ENCODE data around the gene CCL4L2.
"Not testable (repeated sequence)": the region's sequence is repeated elsewhere in the genome, so short reads cannot be mapped to it uniquely, and the experiment has no call there.

The CCL4L2 gene

DNA sequence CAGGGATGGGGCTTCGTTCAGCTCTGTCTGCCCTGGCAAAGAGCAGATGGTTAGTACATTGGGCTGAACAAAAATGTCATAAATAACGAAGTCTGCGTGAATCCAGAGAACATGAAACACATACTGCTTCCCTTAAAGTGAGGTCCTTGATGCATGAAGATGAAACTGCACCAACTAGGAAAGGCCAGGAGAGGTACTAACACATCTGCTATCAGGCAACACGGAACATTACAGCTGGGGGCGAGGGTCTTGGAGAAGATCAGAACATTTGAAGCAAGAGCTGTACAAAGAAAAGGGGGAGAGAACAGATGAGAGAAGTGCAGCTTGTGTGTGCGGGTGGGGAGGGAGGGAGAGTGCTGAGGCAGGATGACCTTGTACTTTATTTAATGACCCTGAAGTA is 3.5 kb upstream of the CCL4L2 start:
- ATAC-seq, DNase-seq, H3K9me3 Mint-ChIP-seq, H3K4me3 Mint-ChIP-seq, H3K27ac Mint-ChIP-seq: not testable (repeated sequence)
- peaks cover 46% of the 10 kb centered on the region for H3K27me3 Mint-ChIP-seq
- peaks cover 26% of the 10 kb centered on the region for H3K4me1 Mint-ChIP-seq

DNA sequence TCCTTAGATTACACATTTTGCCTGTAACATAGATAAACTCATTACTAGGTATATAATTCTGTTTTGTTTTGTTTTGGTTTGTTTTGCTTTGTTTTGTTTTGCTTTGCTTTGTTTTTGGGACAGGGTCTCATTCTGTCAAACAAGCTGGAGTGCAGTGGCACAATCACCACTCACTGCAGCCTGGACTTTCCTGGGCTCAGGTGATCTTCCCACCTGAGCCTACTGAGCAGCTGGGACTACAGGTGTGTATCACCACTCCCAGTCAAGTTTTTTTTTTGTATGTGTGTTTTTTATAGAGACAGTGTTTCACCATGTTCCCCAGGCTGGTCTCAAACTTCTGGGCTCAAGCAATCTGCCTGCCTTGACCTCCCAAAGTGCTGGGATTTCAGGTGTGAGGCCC is 1.3 kb upstream of the CCL4L2 start:
- Mint-ChIP-seq H3K9me3 (no peaks in the 10 kb centered on the region), H3K4me3 (no peak overlapping the region), H3K4me1 (peaks cover 18% of the 10 kb centered on the region), H3K27ac (no peak overlapping the region), H3K27me3 (peaks cover 48% of the 10 kb centered on the region)
- no peak for ATAC-seq
- DNase-seq = no peak

DNA sequence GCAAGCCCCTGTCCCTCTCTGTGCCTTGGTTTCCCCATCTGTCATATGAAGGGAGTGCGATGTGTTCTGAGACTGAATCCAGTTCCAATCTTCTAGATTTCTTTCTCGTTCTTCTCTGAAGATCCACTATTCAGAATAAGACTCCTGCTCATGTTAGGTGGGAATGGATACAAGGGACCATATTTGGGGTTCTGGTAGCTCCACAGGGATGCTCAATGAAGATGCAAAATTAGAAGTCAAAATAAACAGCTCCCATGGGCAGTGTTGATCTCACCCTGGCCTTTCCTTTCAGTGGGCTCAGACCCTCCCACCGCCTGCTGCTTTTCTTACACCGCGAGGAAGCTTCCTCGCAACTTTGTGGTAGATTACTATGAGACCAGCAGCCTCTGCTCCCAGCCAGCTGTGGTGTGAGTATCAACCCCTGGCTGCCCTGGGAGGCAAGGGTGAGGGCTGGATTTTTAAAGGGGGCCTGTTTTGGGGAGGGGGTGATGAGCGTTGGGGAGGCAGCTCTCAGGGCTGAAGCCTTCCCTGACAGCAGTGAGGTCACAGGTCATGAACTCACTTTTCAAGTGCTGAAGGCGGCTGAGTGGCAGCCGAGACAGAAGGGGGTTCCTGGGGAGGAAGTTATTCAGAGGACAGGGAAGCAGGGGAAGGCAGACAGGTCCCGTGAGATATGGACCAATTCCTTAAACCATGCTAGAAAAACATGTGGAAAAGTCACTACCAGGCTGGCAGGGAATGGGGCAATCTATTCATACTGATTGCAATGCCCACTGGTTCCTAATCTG is 815 bp downstream of the CCL4L2 start:
- Mint-ChIP-seq H3K27me3 (peaks cover 36% of the 10 kb centered on the region), H3K27ac (peak overlapping the region in 1 of 2 donors; percentile 29)
- H3K4me1 Mint-ChIP-seq, H3K9me3 Mint-ChIP-seq, ATAC-seq, H3K4me3 Mint-ChIP-seq, DNase-seq: not testable (repeated sequence)

DNA sequence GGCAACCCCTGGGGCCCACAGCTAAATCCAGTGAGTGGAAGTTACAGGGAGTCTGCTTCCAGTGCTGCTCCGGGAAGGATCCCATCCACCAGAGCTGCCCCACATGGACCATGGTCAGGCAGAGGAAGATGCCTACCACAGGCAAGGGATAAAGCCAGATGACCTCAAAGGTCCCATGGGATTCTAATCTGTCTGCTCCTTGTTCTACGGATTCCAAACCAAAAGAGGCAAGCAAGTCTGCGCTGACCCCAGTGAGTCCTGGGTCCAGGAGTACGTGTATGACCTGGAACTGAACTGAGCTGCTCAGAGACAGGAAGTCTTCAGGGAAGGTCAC is 1.4 kb downstream of the CCL4L2 start:
- Mint-ChIP-seq H3K4me3 (no peak overlapping the region), H3K27me3 (peaks cover 30% of the 10 kb centered on the region), H3K4me1 (peaks cover 7% of the 10 kb centered on the region), H3K9me3 (no peaks in the 10 kb centered on the region), H3K27ac (no peak overlapping the region)
- DNase-seq (no peak), ATAC-seq (no peak)

DNA sequence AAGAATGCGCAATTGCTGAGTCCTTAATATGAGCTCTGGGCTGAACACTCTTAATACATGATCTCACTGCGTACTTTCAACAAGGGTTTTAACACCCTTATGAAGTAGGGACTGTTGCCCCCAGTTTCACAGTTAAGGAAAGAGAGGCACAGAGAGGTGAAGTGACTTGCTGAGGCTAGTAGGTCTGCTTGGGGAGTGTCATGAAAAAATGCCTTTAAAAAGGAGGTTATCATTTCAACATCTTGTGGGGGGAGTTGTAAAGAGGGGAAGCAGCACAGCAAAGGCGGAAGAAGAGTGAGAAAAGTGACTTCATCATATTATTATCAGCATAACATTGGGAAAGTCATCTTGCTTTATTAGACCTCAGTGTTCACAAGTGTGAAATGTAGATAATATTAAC is 2.1 kb downstream of the CCL4L2 start:
- H3K4me1 Mint-ChIP-seq = peaks cover 7% of the 10 kb centered on the region
- DNase-seq (no peak), ATAC-seq (no peak)
- H3K27me3 Mint-ChIP-seq = peaks cover 28% of the 10 kb centered on the region
- H3K27ac Mint-ChIP-seq = no peak overlapping the region
- H3K9me3 Mint-ChIP-seq = peaks cover 4 to 5% of the 10 kb centered on the region in 2 donors
- H3K4me3 Mint-ChIP-seq = no peak overlapping the region

DNA sequence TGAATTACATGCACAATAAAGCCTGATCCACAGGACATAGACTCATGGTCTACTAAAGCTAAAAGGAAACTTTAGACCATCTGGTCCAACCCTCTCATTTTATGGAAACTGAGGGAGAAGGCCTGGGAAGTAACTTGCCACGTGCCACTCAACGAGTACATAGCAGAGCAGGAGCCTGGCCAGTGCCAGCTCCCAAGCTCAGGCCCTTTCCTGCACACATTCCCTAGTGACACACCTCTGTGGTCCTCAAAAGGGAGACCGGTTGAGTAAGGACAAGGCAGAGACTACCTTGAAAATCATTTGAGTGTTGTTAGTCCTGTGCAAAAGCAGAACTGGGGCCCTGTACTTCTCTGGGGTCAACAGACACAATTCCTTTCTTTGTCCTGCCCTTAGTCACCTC is 2.8 kb downstream of the CCL4L2 start:
- Mint-ChIP-seq H3K27me3 (peaks cover 34% of the 10 kb centered on the region), H3K9me3 (peaks cover 11 to 12% of the 10 kb centered on the region in 2 donors), H3K4me1 (peaks cover 7% of the 10 kb centered on the region), H3K27ac (no peak overlapping the region), H3K4me3 (no peak overlapping the region)
- no peak for DNase-seq
- ATAC-seq = no peak

DNA sequence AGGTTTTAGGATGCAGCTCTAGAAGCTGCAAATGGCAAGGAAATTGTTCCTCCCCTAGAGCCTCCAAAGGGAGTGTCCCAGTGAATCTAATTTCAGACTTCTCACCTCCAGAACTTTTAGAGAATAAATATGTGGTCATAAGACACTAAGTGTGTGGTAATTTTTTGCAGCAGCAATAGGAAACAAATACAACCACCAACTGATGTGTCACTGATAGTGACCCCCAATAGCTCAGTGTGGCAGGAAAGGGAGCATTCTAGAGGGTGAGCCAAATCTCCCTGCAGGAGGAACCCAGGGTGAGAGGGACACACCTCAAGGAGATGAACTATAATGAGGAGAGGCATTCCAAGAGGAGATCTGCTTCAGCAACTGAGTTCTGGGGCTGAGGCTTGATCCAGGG is 4.1 kb downstream of the CCL4L2 start:
- no peak overlapping the region for H3K4me3 Mint-ChIP-seq
- H3K27me3 Mint-ChIP-seq = peaks cover 31% of the 10 kb centered on the region
- peaks cover 7% of the 10 kb centered on the region for H3K4me1 Mint-ChIP-seq
- H3K9me3 Mint-ChIP-seq = peaks cover 16 to 17% of the 10 kb centered on the region in 2 donors
- DNase-seq = no peak
- no peak for ATAC-seq
- H3K27ac Mint-ChIP-seq = no peak overlapping the region

DNA sequence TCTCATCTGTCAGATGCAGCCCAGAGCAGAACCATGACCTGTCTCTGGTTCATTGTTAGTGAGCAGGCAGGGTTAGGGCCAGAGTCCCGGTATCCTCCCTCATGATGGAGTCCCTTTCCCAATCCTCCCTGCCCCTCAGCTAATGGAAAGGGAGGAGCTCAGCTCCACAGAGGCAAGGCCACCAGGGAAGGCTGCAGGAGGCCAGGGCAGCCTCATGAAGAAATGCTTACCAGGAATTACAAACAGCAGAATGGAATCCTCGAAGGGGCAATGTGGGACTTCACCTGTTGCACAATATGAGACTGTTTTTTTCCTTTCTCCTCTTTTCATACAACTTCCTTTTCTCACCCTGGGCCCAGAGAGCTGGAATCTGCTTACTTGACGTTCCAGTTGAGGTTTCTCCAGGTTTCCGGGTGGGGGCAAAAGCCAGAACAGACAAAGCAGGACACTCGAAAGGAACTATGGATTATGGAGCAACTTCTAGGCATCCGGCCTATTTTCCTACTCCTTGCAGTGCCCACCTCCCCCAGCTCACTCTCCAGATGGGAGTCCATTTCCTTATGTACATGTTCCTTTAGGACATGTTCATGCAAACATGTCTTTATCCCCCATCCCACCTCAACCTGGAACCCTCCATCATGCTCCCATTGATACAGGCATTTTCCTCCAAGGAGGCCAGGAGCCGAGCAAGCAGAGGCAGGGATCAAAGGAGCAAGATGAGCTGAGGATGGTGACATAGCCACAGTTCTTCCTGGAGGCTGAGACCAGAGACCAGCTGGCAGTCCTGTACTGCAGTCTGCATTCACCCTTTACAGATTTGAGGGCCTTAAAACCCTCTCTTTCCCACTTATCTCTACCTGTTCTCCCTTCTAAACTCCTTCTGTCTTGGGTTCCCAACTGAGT is 4.8 kb downstream of the CCL4L2 start:
- not testable (repeated sequence) for ATAC-seq, H3K27ac Mint-ChIP-seq, DNase-seq, H3K4me1 Mint-ChIP-seq, H3K4me3 Mint-ChIP-seq
- Mint-ChIP-seq H3K9me3 (peaks cover 16 to 17% of the 10 kb centered on the region in 2 donors), H3K27me3 (peaks cover 27% of the 10 kb centered on the region)

DNA sequence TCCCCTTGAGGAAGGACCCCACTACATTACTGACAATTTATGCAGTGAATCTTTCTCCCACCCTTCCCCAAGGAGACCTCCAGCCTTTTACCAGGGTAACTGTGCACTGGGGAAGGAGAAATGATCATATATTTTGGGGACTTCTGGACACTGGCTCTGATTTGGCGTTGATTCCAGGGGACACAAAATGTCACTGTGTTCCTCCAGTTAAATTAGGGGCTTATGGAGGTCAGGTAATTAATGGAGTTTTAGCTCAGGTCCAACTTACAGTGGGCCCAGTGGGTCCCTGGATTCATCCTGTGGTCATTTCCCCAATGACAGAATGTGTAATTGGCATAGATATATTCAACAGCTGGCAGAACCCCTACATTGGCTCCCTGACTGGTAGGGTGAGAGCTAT is 8.7 kb downstream of the CCL4L2 start:
- not testable (repeated sequence) for H3K27ac Mint-ChIP-seq, H3K4me1 Mint-ChIP-seq, DNase-seq, ATAC-seq, H3K4me3 Mint-ChIP-seq
- Mint-ChIP-seq H3K27me3 (peaks cover 11% of the 10 kb centered on the region), H3K9me3 (peaks cover 16 to 17% of the 10 kb centered on the region in 2 donors)

DNA sequence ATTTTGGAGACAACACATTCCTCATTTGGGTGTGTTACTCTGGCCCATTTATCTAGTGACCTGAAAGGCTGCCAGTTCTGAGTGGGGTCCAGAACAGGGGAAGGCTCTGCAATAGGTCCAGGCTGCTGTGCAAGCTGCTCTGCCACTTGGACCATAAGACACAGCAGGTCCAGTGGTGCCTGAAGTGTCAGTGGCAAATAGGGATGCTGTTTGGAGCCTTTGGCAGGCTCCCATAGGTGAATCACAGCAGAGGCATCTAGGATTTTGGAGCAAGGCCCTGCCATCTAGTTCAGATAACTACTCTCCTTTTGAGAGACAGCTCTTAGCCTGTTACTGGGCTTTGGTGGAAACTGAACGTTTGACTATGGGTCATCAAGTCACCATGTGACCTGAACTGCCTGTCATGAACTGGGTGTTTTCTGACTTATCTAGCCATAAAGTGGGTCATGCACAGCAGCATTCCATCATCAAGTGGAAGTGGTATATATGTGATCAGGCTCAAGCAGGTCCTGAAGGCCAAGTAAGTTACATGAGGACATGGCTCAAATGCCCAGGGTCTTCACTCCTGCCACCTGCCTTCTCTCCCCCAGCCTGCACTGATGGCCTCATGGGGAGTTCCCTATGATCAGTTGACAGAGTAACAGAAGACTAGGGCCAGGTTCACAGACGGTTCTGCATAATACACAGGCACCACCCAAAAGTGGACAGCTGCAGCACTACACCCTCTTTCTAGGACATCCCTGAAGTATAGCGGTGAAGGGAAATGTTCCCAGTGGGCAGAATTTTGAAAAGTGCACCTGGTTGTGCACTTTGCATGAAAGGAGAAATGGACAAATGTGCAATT is 10.1 kb downstream of the CCL4L2 start:
- ATAC-seq, H3K27me3 Mint-ChIP-seq, H3K4me3 Mint-ChIP-seq, H3K4me1 Mint-ChIP-seq, DNase-seq: not testable (repeated sequence)
- H3K27ac Mint-ChIP-seq = peak overlapping the region in 1 of 2 donors; percentile 65
- H3K9me3 Mint-ChIP-seq = peaks cover 16 to 17% of the 10 kb centered on the region in 2 donors

DNA sequence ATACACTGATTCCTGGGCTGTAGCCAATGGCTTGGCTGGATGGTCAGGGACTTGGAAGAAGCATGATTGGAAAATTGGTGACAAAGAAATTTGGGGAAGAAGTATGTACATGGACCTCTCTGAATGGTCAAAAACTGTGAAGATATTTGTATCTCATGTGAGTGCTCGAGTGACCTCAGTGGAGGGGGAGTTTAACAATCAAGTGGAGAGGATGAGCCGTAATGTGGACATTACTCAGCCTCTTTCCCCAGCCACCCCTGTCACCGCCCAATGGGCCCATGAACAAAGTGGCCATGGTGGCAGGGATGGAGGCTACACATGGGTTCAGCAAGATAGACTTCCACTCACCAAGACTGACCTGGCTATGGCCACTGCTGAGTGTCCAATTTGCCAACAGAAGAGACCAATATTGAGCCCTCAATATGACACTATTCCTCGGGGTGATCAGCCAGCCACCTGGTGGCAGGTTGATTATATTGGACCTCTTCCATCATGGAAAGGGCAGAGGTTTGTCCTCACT is 10.8 kb downstream of the CCL4L2 start:
- ATAC-seq, DNase-seq, H3K4me1 Mint-ChIP-seq, H3K27me3 Mint-ChIP-seq, H3K4me3 Mint-ChIP-seq: not testable (repeated sequence)
- peak overlapping the region in 1 of 2 donors; percentile 65 for H3K27ac Mint-ChIP-seq
- peaks cover 16 to 17% of the 10 kb centered on the region in 2 donors for H3K9me3 Mint-ChIP-seq

DNA sequence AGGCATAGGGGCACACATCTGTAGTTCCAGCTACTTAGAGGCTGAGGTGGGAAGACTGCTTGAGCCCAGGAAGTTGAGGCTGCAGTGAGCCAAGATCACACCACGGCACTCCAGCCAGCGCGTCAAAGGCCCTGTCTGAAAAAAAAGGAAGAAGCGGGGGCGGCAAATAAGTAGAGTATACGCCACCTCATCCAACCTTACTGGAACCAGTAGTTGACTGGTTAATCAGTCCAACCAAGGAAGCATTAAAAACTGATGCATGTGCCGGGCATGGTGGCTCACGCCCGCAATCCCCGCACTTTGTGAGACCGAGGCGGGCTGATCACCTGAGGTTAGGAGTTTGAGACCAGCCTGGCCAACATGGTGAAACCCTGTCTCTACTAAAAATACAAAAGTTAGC is 12.1 kb downstream of the CCL4L2 start:
- not testable (repeated sequence) for H3K4me3 Mint-ChIP-seq, ATAC-seq, DNase-seq, H3K4me1 Mint-ChIP-seq, H3K27me3 Mint-ChIP-seq, H3K27ac Mint-ChIP-seq
- peaks cover 11 to 12% of the 10 kb centered on the region in 2 donors for H3K9me3 Mint-ChIP-seq

DNA sequence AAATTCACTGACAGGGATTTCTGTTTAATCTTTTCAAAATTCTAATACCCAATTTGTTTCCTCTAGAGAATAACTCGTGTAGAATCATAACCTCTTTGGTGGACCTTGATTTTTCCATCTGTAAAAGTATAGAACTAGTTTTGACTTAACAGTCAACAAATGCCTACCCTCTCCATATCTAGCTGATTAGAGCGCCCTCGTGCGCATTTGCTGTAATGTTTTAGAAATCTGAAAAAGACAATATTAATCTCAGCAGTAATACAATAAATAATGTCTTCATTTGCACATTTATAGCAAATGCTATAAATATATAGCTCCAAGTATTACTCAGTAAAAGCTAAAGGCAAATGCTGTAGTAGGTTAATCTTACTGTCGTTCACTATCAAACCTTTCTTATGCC is 18.8 kb downstream of the CCL4L2 start:
- ATAC-seq, H3K4me1 Mint-ChIP-seq, DNase-seq, H3K27me3 Mint-ChIP-seq, H3K27ac Mint-ChIP-seq, H3K4me3 Mint-ChIP-seq, H3K9me3 Mint-ChIP-seq: not testable (repeated sequence)

DNA sequence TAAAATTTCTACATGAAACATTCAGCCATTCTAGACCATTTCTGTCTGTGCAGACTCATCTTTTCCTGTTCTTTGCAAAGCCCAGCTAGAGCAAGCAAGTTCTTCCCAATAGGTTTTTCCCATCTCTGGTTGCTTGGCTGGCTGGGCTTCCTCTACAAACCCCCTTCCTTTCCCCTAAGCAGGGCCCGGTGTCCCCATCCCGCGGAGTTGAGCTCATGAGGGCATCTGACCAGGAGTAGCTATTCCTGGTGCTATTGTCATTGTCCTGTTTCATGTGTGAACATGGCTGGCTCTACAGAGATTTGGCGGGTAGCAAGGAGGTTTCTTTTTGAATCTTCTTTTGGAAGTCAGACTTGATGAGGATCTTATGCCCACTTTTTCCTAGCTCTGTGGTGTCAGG is 31.2 kb downstream of the CCL4L2 start:
- not testable (repeated sequence) for H3K4me1 Mint-ChIP-seq

More for the DNA sequence above, 31.2 kb downstream of the CCL4L2 start:
- H3K9me3 Mint-ChIP-seq, H3K4me3 Mint-ChIP-seq, ATAC-seq, H3K27me3 Mint-ChIP-seq, DNase-seq, H3K27ac Mint-ChIP-seq: not testable (repeated sequence)
